ENCODE data around the gene NCOA1. TPM values are rescaled to one million over a fixed set of nuclear protein-coding genes. Genes with fewer than 3 reads are reported as not detected.

Gene NCOA1
- total and polyA plus RNA-seq, 12 donors: 8.6 to 36.7 (median 32.0) TPM

GRCh38 chr2:24473626-24474025 lies 17.4 kb upstream of the NCOA1 start:
- TF ChIP-seq CTCF (IDR thresholded peaks at IDR 0.05): no peak
- no peaks in the 10 kb centered on the region for H3K27me3 ChIP-seq
- no peak overlapping the region for H3K27ac ChIP-seq
- ATAC-seq (no peak), DNase-seq (no peak)
- H3K9me3 ChIP-seq: no peaks in the 10 kb centered on the region
- intact Hi-C loops (cut with DNase I): no loop called here
- H3K4me3 ChIP-seq: no peak overlapping the region
- H3K4me1 ChIP-seq: no peaks in the 10 kb centered on the region
- H3K36me3 ChIP-seq: no peaks in the 10 kb centered on the region

- no peaks in the 10 kb centered on the region for H3K4me1 ChIP-seq
- no peak overlapping the region for H3K27ac ChIP-seq
- no peaks in the 10 kb centered on the region for H3K9me3 ChIP-seq
- ATAC-seq (no peak), DNase-seq (no peak)
- 94 to 99% methylated on average over 5 of the region's 5 CpGs for WGBS, 2 donors
- TF ChIP-seq CTCF (IDR thresholded peaks at IDR 0.05): no peak
- no peaks in the 10 kb centered on the region for H3K36me3 ChIP-seq
- intact Hi-C loops (cut with DNase I): no loop called here
- H3K4me3 ChIP-seq: no peak overlapping the region
- no peaks in the 10 kb centered on the region for H3K27me3 ChIP-seq
These were observed 17.0 kb upstream of the NCOA1 start for GRCh38 chr2:24474053-24474452.

GRCh38 chr2:24477229-24477628 lies 13.8 kb upstream of the NCOA1 start:
- H3K4me3 ChIP-seq: no peak overlapping the region
- H3K9me3 ChIP-seq: peaks cover 0 to 4% (median 0%) of the 10 kb centered on the region in 11 donors
- TF ChIP-seq CTCF (IDR thresholded peaks at IDR 0.05): no peak
- ATAC-seq (no peak), DNase-seq (no peak)
- no peaks in the 10 kb centered on the region for H3K36me3 ChIP-seq
- H3K27me3 ChIP-seq: no peaks in the 10 kb centered on the region
- H3K27ac ChIP-seq: no peak overlapping the region
- WGBS, 2 donors: 66 to 73% methylated on average over 6 of the region's 6 CpGs
- intact Hi-C loops (cut with DNase I): no loop called here
- peaks cover 0 to 5% (median 0%) of the 10 kb centered on the region in 9 donors for H3K4me1 ChIP-seq

GRCh38 chr2:24478243-24478642 lies 12.8 kb upstream of the NCOA1 start:
- 84 to 90% methylated on average over 3 of the region's 3 CpGs for WGBS, 2 donors
- H3K36me3 ChIP-seq: no peaks in the 10 kb centered on the region
- H3K27me3 ChIP-seq: no peaks in the 10 kb centered on the region
- peaks cover 0 to 15% (median 0%) of the 10 kb centered on the region in 9 donors for H3K4me1 ChIP-seq
- no peak overlapping the region for H3K4me3 ChIP-seq
- ATAC-seq: no peak
- DNase-seq: no peak
- no peak overlapping the region for H3K27ac ChIP-seq
- no peak for TF ChIP-seq CTCF (IDR thresholded peaks at IDR 0.05)
- peaks cover 0 to 4% (median 0%) of the 10 kb centered on the region in 11 donors for H3K9me3 ChIP-seq
- intact Hi-C loops (cut with DNase I): no loop called here
